Prostate gland (tissue), 2 donors: Measurements from ENCODE around the gene IL19.
"Not testable (repeated sequence)": the region's sequence is repeated elsewhere in the genome, so short reads cannot be mapped to it uniquely, and the experiment has no call there.

Experiments
- POLR2A ChIP-seq: fragments of 450-650 bp; IDR thresholded peaks from one replicate; pipeline ENCODE4 v1.6.1; 2016; ENCODE audit warnings: antibody characterized with exemption, mild to moderate bottlenecking
- POLR2AphosphoS5 ChIP-seq: sonication (generic); formaldehyde crosslinking; IDR thresholded peaks from one replicate; pipeline ENCODE4 v1.6.1; 2017; ENCODE audit warnings: antibody characterized with exemption
- TF ChIP-seq, protein P1 (sequence below), 4 experiments: fragments of 200-600 bp in 2 of 4; fragments of 450-650 bp in 2 of 4; sonication (generic) in 2 of 4; IDR thresholded peaks; 1 replicate in 3 of 4; 2 replicates in 1 of 4; pipeline ENCODE4 v1.5.1; 2016 to 2019; ENCODE audit warnings: antibody characterized with exemption in 4 of 4, mild to moderate bottlenecking in 2 of 4, moderate library complexity in 2 of 4

DNA sequence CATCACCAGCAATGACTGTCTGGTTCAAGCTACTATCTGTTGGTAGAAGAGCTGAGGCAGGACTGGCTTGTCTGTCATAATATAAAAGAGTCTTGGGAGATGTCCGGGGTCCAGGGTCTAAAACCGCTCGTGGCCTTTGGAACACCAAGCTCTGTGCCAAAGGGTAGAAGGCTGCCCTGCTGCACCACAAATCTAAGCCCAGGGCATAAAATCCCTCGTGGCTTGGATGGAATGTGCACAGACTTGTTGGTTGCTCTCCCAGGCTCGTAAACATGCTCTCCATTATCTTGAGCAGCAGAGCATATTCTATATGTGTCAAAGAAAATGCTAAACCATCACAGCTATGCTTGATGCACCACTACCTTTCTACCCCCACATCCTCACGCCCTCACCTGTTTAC lies 8.3 kb downstream of the IL19 start:
- TF ChIP-seq, protein P1, sequence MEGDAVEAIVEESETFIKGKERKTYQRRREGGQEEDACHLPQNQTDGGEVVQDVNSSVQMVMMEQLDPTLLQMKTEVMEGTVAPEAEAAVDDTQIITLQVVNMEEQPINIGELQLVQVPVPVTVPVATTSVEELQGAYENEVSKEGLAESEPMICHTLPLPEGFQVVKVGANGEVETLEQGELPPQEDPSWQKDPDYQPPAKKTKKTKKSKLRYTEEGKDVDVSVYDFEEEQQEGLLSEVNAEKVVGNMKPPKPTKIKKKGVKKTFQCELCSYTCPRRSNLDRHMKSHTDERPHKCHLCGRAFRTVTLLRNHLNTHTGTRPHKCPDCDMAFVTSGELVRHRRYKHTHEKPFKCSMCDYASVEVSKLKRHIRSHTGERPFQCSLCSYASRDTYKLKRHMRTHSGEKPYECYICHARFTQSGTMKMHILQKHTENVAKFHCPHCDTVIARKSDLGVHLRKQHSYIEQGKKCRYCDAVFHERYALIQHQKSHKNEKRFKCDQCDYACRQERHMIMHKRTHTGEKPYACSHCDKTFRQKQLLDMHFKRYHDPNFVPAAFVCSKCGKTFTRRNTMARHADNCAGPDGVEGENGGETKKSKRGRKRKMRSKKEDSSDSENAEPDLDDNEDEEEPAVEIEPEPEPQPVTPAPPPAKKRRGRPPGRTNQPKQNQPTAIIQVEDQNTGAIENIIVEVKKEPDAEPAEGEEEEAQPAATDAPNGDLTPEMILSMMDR (IDR thresholded peaks at IDR 0.05) = not testable (repeated sequence)
- not testable (repeated sequence) for TF ChIP-seq POLR2A, POLR2AphosphoS5
